Hematopoietic multipotent progenitor cell treated with erythropoietin and hydrocortisone succinate and interleukin-3 and kit ligand, for 17 days (in vitro differentiated cells): Measurements from ENCODE around the gene TM2D3.
"Not testable (repeated sequence)": the region's sequence is repeated elsewhere in the genome, so short reads cannot be mapped to it uniquely, and the experiment has no call there.

ENCODE experiments used
- DNase-seq: peaks from one replicate; pipeline ENCODE4 v3.0.0-alpha.2; 2015; ENCODE audit warnings: low spot score

TM2D3 gene

GRCh38 chr15:101657171-101657570 is 5.0 kb upstream of the TM2D3 start:
- no peak for DNase-seq

- not testable (repeated sequence) for DNase-seq
These were observed 2.6 kb upstream of the TM2D3 start for GRCh38 chr15:101654624-101655337.

- no peak for DNase-seq
These were observed 2.0 kb upstream of the TM2D3 start for GRCh38 chr15:101654171-101654570.

- no peak for DNase-seq
These were observed 727 bp upstream of the TM2D3 start for GRCh38 chr15:101652786-101653430.

GRCh38 chr15:101651554-101652097 is 555 bp downstream of the TM2D3 start:
- no peak for DNase-seq

- DNase-seq: no peak
These were observed 2.0 kb downstream of the TM2D3 start for GRCh38 chr15:101650145-101650544.

- DNase-seq: no peak
These were observed 3.8 kb downstream of the TM2D3 start for GRCh38 chr15:101648356-101648755.

- no peak for DNase-seq
These were observed 4.9 kb downstream of the TM2D3 start for GRCh38 chr15:101647251-101647650.

- DNase-seq: peak; percentile 43
These were observed 5.5 kb downstream of the TM2D3 start for GRCh38 chr15:101646672-101647071.

- no peak for DNase-seq
These were observed 9.8 kb downstream of the TM2D3 start for GRCh38 chr15:101642361-101642760.

GRCh38 chr15:101641894-101642293 is 10.3 kb downstream of the TM2D3 start:
- DNase-seq: no peak

- peak; percentile 81 for DNase-seq
These were observed 10.9 kb downstream of the TM2D3 start for GRCh38 chr15:101641129-101641764.

- DNase-seq: no peak
These were observed 12.5 kb downstream of the TM2D3 start for GRCh38 chr15:101639667-101640066.

GRCh38 chr15:101637919-101638318 is 14.3 kb downstream of the TM2D3 start:
- DNase-seq: no peak

GRCh38 chr15:101637516-101637915 is 14.7 kb downstream of the TM2D3 start:
- DNase-seq: no peak

GRCh38 chr15:101637038-101637437 is 15.1 kb downstream of the TM2D3 start:
- DNase-seq: no peak

- DNase-seq: no peak
These were observed 16.0 kb downstream of the TM2D3 start for GRCh38 chr15:101635944-101636727.

GRCh38 chr15:101633356-101633755 is 18.8 kb downstream of the TM2D3 start:
- DNase-seq: no peak

- not testable (repeated sequence) for DNase-seq
These were observed 25.5 kb downstream of the TM2D3 start for GRCh38 chr15:101626729-101627128.

- no peak for DNase-seq
These were observed 26.2 kb downstream of the TM2D3 start for GRCh38 chr15:101625980-101626379.

- DNase-seq: no peak
These were observed 27.0 kb downstream of the TM2D3 start for GRCh38 chr15:101625184-101625583.
